HG03520 (cell line): ENCODE measurements around the gene RACGAP1.

ENCODE experiments used
- ATAC-seq: cut with Tn5 transposase; IDR thresholded peaks from one replicate; pipeline ENCODE4 v1.9.1; 2021; ENCODE audit warnings: mild to moderate bottlenecking, moderate library complexity; ENCODE audit not compliant: unreplicated experiment

RACGAP1 gene

GRCh38 chr12:49970658-49971057 lies 54.6 kb downstream of the RACGAP1 start:
- ATAC-seq = no peak

- no peak for ATAC-seq
Observed at GRCh38 chr12:49969651-49970429, 55.5 kb downstream of the RACGAP1 start.

- ATAC-seq = no peak
Observed at GRCh38 chr12:49969027-49969426, 56.3 kb downstream of the RACGAP1 start.

- no peak for ATAC-seq
Observed at GRCh38 chr12:49968471-49968870, 56.8 kb downstream of the RACGAP1 start.

- no peak for ATAC-seq
Observed at GRCh38 chr12:49967777-49968250, 57.5 kb downstream of the RACGAP1 start.

GRCh38 chr12:49967042-49967776 lies 58.1 kb downstream of the RACGAP1 start:
- peak; percentile 46 for ATAC-seq

GRCh38 chr12:49966511-49967041 lies 58.7 kb downstream of the RACGAP1 start:
- no peak for ATAC-seq

GRCh38 chr12:49965836-49966235 lies 59.5 kb downstream of the RACGAP1 start:
- ATAC-seq = no peak

GRCh38 chr12:49964849-49965624 lies 60.3 kb downstream of the RACGAP1 start:
- ATAC-seq = no peak

GRCh38 chr12:49963976-49964815 lies 61.1 kb downstream of the RACGAP1 start:
- ATAC-seq = no peak

- ATAC-seq = no peak
Observed at GRCh38 chr12:49962861-49963765, 62.2 kb downstream of the RACGAP1 start.

GRCh38 chr12:49961993-49962764 lies 63.1 kb downstream of the RACGAP1 start:
- no peak for ATAC-seq

GRCh38 chr12:49961111-49961922 lies 64.0 kb downstream of the RACGAP1 start, which contains the start of gene AQP5:
TSS of gene AQP5 (plus strand) at chr12:49961872. CDS start at chr12:49962018, 146 bp downstream.
- ATAC-seq = no peak

GRCh38 chr12:49960474-49961110 lies 64.7 kb downstream of the RACGAP1 start:
- ATAC-seq = no peak

- no peak for ATAC-seq
Observed at GRCh38 chr12:49959685-49960473, 65.4 kb downstream of the RACGAP1 start.

GRCh38 chr12:49957570-49957967 lies 67.7 kb downstream of the RACGAP1 start:
- no peak for ATAC-seq
